NCI-H510A (cell line): ENCODE measurements around the gene POLH.
"Not testable (repeated sequence)": the region's sequence is repeated elsewhere in the genome, so short reads cannot be mapped to it uniquely, and the experiment has no call there.

Experiments
- DNase-seq: peaks from one replicate; lab custom pipeline; 2025; lab: John Stamatoyannopoulos, UW

POLH gene

DNA sequence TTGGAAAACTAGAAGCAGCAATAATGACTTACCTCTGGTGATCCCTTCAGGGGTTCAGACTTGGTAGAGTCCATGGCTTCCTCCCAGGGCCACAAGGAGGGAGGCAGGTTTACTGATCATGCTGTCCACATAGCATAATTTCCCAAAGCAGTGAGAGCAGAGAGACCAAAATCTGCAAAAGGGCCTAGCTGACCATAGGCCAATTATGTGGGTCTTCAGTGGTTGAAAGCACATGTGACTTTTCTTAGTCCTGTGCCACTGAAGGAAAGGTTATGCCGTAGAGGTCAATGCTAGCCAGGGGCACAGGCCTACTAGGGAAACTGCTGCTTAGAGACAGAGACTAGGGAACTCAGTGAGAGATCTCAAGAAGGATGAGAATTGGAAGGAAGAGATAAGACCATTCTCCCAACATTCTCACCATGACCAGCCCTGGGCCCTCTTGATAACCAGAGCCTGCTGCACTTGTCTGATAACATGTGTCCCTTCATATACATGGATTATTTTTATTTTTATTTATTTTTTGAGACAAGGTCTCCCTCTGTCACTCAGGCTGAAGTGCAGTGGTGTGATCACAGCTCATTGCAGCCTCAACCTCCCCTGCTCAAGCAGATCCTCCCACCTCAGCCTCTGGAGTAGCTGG lies 55.1 kb downstream of the POLH start:
- no peak for DNase-seq

DNA sequence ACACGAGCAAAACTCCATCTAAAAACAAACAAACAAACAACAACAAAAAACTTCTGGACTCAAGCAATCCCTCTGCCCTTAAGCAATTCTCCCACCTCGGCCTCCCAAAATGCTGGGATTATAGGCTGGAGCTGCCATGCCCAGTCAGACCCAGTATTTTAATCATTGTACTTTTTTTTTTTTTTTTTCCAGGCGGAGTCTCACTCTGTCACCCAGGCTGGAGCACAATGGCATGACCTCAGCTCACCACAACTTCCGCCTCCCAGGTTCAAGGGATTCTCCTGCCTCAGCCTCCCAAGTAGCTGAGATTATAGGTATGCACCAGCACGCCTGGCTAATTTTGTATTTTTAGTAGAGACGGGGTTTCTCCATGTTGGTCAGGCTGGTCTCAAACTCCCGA lies 57.0 kb downstream of the POLH start:
- not testable (repeated sequence) for DNase-seq

DNA sequence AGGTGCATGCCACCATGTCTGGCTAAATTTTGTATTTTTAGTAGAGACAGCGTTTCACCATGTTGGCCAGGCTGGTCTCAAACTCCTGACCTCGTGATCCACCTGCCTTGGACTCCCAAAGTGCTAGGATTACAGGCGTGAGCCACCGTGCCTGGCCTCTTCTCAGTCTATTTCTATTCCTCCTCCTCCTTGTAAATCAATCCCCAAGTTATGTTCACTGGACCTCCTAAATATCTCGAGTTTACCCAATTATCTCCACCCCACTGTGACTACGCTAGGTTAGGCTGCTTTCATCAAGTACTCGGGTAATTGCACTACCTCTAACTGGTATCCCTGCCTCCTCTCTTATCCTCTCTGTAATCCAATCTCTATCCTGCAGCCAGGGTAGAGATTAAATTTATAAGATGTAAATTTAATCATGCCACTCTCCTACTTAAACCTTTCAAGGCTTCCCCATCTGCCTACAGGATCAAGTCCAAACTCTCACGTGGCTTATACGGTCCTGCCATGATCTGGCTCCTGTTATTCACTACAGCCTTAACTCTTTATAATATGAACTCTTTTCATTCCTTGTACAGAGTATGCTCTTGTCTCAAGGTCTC lies 58.8 kb downstream of the POLH start:
- DNase-seq = no peak

DNA sequence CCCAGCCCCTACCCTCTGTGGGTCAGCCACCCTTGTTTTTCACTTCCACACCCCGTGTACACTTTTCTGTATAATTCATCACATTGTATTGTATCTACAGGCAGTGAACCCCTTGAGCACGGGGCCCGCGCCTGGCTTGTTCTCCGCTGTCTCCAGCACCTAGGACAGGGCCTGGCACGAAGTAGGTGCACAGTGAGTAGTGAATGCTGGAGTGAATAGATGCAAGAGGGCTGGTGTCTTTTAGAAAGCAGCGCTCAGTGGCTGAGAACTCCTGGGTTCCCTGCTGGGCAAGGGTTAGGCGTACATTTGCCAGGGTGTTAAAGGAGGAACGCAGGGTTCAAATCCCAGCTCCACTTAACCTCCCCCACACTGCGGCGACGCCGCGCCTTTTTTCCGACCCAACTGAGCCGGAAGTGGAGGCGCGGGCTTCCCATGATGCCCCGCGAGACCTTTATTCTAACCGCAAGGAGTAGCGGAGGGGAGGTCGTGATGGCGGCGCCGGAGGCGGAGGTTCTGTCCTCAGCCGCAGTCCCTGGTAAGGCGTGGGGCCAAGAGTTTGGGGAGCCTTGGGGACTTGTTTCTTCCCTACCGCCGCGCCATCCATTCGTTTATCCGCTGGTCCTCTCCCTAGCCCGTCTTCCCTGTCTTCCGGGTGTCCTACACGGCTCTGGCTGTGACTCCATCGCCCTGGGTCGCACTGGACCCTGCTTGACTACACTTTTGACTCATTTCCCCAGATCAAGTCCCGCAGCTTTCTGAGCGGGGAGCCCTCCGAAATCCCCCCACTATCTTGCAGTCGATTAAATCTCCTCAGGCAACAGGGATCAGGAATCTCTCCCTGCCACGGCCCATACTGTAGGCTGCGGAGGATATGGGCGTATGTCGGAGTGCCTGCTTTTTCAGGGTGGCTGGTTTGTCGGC lies 59.7 kb downstream of the POLH start, which contains the start of gene MAD2L1BP:
MAD2L1BP (plus strand) TSS at position 454 of the 921 bp plus-strand sequence; CDS start at position 490, 36 bp downstream.
- DNase-seq = peak; percentile 93

DNA sequence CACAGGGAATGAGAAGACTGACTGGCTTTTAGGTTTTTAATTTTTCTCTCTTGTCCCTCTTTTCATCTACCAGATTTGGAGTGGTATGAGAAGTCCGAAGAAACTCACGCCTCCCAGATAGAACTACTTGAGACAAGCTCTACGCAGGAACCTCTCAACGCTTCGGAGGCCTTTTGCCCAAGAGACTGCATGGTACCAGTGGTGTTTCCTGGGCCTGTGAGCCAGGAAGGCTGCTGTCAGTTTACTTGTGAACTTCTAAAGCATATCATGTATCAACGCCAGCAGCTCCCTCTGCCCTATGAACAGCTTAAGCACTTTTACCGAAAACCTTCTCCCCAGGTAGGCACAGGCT lies 60.3 kb downstream of the POLH start:
- DNase-seq = no peak

DNA sequence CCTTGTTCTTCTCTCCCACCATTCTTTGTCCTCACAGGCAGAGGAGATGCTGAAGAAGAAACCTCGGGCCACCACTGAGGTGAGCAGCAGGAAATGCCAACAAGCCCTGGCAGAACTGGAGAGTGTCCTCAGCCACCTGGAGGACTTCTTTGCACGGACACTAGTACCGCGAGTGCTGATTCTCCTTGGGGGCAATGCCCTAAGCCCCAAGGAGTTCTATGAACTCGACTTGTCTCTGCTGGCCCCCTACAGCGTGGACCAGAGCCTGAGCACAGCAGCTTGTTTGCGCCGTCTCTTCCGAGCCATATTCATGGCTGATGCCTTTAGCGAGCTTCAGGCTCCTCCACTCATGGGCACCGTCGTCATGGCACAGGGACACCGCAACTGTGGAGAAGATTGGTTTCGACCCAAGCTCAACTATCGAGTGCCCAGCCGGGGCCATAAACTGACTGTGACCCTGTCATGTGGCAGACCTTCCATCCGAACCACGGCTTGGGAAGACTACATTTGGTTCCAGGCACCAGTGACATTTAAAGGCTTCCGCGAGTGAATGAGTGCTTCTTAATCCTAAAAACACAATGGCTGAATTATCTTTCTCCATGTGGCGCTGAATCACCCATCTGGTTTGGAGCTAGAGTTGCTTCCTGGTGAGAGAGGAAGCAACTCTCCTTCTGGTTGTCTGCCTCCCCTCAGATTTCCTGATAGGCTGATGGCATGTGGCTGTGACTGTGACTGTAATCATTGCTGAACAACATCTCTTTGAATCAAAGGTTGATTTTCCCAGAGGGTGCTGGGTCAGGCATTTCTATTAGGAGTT lies 64.2 kb downstream of the POLH start:
- no peak for DNase-seq

DNA sequence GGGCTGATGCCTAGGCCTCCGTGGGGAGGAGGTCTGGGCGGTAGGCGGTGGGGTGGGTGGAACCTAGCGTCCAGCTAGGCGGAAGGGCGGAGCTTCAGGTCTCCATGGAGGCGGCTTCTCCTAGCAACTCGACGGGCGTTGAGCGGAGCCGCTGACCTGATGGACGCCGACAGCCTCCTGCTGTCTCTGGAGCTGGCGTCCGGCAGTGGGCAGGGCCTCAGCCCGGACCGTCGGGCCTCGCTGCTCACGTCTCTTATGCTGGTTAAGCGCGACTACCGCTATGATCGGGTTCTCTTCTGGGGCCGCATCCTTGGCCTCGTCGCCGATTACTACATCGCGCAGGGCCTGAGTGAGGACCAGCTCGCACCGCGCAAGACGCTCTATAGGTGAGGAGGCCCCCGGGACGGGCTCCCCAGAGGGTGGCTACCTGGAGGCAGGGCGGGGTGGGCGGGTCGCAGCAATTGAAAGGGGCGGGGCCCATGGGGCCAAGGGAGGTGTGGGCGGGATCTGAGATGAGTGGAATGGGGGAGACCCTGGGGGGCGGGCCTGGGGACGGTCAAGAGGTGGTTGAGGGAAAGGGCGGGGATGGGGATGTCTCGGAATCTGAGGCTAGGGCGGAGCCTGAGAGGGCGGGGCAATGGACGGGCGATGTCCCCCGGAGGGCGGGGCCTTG lies 69.1 kb downstream of the POLH start, which contains the start of gene RSPH9:
RSPH9 (plus strand) TSS at position 97 of the 673 bp plus-strand sequence; CDS start at position 160, 63 bp downstream.
- peak; percentile 68 for DNase-seq

DNA sequence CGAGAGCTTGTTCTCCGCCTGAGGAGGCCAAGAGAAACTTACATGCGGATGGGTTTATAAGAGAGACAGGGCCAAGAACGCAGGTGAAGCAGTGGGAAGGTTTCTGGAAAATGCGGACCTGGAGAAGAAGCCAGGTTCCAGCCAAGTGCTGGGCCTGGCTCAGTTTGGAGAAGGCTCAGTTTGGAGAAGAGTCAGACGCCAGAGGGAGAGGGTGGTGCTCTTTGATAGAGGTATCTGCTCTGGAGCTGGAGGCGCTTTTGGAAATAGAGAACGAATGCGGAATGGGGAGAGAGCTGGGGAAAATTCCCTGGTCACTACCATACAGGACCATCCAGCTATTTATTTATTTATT lies 69.6 kb downstream of the POLH start:
- DNase-seq = no peak

DNA sequence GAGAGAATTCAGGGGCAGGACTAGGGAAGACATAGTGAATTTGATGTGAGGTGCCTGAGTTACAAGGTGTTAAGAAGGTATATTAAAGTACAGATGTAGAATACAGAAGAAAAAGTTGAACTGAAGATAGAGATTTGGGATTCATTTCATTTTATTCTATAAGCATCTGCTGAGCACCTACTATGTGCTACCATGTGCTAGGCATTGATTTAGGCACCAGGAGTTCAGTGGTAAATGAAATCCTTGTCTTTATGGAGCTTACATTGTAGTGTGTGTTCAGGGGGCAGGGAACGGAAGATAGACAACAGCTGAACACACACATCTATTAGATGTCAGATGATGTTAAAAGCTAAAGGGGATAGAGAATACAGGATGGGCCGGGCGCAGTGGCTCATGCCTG lies 71.6 kb downstream of the POLH start:
- DNase-seq = no peak

DNA sequence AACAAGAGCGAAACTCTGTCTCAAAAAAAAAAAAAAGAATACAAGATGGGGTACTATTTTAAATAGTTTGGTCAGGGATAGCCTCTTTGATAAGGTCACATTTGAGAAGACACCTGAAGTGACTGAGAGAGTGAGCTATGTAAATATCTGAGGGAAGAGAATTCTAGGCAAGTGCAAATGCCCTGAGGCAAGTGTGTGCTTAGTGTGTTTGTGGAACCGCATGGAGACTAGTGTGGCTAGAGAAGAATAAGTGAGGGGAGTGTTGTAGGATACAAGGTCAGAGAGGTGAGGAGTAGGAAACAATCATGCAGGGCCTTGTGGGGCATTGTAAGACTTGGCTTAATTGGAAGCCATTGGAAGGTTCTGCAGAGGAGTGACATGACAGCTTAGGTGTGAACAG lies 72.3 kb downstream of the POLH start:
- DNase-seq = no peak

DNA sequence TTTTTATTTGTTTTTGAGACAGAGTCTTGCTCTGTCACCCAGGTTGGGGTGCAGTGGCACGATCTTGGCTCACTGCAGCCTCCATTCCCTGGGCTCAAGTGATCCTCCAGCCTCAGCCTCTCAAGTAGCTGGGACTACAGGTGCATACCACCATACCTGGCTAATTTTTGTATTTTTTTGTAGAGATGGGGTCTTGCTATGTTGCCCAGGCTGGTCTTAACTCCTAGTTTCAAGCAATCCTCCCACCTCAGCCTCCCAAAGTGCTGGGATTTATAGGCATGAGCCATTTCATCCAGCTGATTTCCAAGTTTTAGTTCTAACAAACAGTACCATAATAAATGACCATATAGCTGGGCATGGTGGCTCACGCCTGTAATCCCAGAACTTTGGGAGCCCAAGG lies 76.8 kb downstream of the POLH start:
- not testable (repeated sequence) for DNase-seq

DNA sequence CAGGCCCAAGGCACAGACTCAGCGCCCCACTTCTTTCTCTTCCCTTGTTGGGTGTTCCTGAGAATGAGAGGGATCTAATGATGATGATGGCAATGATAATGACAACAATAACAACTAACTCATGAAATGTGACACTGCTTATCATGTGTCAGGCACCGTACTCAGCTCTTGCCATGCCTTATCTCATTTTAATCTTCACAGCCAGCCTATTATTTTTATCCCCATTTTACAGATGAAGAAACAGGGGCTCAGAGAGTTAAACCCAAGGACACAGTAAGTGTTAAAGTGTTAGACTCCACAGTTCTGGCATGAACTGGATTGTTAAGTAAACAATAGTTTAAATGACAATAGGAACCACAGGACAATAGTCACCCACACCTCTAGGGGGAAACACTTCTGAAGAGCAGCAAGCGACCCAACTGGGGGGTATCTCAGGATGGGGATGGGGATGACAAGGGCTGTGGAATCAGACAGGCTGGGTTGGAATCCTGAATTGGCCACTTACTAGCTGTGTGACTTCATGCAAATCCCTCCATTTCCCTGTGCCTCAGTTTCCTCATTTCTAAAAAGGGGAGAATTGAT lies 81.3 kb downstream of the POLH start:
- DNase-seq = no peak

DNA sequence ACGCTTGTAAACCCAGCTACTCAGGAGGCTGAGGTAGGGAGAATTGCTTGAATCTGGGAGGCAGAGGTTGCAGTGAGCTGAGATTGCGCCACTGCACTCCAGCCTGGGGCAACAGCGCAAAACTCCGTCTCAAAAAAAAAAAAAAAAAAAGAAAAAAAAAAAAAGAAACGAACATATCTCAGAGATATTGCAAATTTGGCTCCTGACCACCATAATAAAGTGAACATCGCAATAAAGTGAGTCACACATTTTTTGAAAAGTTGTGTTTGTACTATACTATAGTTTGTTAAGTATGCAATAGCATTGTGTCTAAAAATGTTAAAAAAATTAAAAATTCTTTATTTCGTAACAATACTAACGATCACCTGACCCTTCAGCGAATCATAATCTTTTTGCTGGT lies 82.2 kb downstream of the POLH start:
- DNase-seq = no peak

DNA sequence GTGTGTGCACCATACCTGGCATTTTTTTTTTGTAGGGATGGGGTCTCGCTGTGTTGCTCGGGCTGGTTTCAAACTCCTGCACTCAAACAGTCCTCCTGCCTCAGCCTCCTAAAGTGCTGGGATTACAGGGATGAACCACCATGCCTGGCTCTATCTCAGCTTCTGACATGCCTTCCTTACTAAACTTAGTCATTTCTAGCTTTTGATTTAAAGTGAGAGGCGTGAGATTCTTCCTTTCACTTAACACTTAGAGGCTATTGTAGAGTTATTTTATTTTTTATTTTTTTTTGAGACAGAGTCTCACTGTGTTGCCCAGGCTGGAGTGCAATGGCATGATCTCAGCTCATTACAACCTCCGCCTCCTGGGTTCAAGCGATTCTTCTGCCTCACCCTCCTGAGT lies 87.0 kb downstream of the POLH start:
- not testable (repeated sequence) for DNase-seq
